Suprapubic skin (tissue), 4 donors: ENCODE results near the gene EIF2A. TPM values are rescaled to one million over a fixed set of nuclear protein-coding genes. Genes with fewer than 3 reads are reported as not detected.
"Not testable (repeated sequence)": the region's sequence is repeated elsewhere in the genome, so short reads cannot be mapped to it uniquely, and the experiment has no call there.

Experiments used
- DNase-seq, 2 donors: peaks; one replicate each; pipeline ENCODE4 v3.0.0-alpha.2; 2019; ENCODE audit warnings: low spot score in 2 of 2
- H3K27ac ChIP-seq: fragments of 200-600 bp; sonication (generic); one replicate; pipeline ENCODE4 v1.5.1; 2019
- H3K27me3 ChIP-seq: fragments of 200-600 bp; sonication (generic); one replicate; pipeline ENCODE4 v1.5.1; 2019
- H3K36me3 ChIP-seq: fragments of 200-600 bp; sonication (generic); one replicate; pipeline ENCODE4 v1.5.1; 2019
- H3K4me1 ChIP-seq: fragments of 200-600 bp; sonication (generic); one replicate; pipeline ENCODE4 v1.5.1; 2019
- H3K4me3 ChIP-seq: fragments of 200-600 bp; sonication (generic); one replicate; pipeline ENCODE4 v1.5.1; 2019; ENCODE audit warnings: mild to moderate bottlenecking
- H3K9me3 ChIP-seq: fragments of 200-600 bp; sonication (generic); one replicate; pipeline ENCODE4 v1.5.1; 2019
- EP300 ChIP-seq: sonication (generic); formaldehyde crosslinking; IDR thresholded peaks from one replicate; pipeline ENCODE4 v1.6.1; 2017; ENCODE audit warnings: antibody characterized with exemption
- POLR2A ChIP-seq, 2 donors: fragments of 450-650 bp; IDR thresholded peaks; one replicate each; pipeline ENCODE4 v1.6.1; 2017; ENCODE audit warnings: antibody characterized with exemption in 2 of 2, mild to moderate bottlenecking in 2 of 2, moderate library complexity in 2 of 2
- POLR2AphosphoS5 ChIP-seq, 3 donors: sonication (generic); formaldehyde crosslinking; IDR thresholded peaks; one replicate each; pipeline ENCODE4 v1.6.1; 2017; ENCODE audit warnings: antibody characterized with exemption in 3 of 3
- WGBS: methylation state at CpG from one replicate; pipeline ENCODE4 v1.1.5; 2018; 5-methylcytosine and 5-hydroxymethylcytosine counted together
- total RNA-seq, 4 donors: library from RNA; depleted of rRNA; stranded (reverse); fragments of >200 nt; gene quantifications; one replicate each; pipeline ENCODE4 v1.1.0, GENCODE V29; 2016
- TF ChIP-seq, protein P1 (sequence below), 2 donors: fragments of 200-600 bp in 1 of 2; fragments of 450-650 bp in 1 of 2; sonication (generic) in 1 of 2; IDR thresholded peaks; one replicate each; pipeline ENCODE4 v1.5.1; 2016 to 2019; ENCODE audit warnings: antibody characterized with exemption in 2 of 2, mild to moderate bottlenecking in 1 of 2, moderate library complexity in 1 of 2

Gene EIF2A
- total RNA-seq: 100 to 1,000 TPM; 149 to 222 (median 194) TPM

- Histone ChIP-seq H3K36me3 (peaks cover 19% of the 10 kb centered on the region), H3K27me3 (no peaks in the 10 kb centered on the region), H3K4me1 (peaks cover 46% of the 10 kb centered on the region), H3K27ac (peak within 1 kb of the TSS; percentile 97), H3K9me3 (no peaks in the 10 kb centered on the region), H3K4me3 (peak within 1 kb of the TSS; percentile 82)
- TF ChIP-seq, protein P1, sequence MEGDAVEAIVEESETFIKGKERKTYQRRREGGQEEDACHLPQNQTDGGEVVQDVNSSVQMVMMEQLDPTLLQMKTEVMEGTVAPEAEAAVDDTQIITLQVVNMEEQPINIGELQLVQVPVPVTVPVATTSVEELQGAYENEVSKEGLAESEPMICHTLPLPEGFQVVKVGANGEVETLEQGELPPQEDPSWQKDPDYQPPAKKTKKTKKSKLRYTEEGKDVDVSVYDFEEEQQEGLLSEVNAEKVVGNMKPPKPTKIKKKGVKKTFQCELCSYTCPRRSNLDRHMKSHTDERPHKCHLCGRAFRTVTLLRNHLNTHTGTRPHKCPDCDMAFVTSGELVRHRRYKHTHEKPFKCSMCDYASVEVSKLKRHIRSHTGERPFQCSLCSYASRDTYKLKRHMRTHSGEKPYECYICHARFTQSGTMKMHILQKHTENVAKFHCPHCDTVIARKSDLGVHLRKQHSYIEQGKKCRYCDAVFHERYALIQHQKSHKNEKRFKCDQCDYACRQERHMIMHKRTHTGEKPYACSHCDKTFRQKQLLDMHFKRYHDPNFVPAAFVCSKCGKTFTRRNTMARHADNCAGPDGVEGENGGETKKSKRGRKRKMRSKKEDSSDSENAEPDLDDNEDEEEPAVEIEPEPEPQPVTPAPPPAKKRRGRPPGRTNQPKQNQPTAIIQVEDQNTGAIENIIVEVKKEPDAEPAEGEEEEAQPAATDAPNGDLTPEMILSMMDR (IDR thresholded peaks at IDR 0.05): no peak
- no peak for TF ChIP-seq EP300
- TF ChIP-seq POLR2AphosphoS5 (IDR thresholded peaks at IDR 0.05): peak; percentile 36 to 93 (median 60)
- peak; percentile 77 to 94 for TF ChIP-seq POLR2A (IDR thresholded peaks at IDR 0.05)
- WGBS: under 1% methylated on average over 22 of the region's 86 CpGs
- peak; percentile 99 for DNase-seq
Measured at GRCh38 chr3:150546226-150547044, at the start of gene EIF2A, which contains the start of gene SERP1. Gene EIF2A (plus strand): TSS chr3:150546787. CDS start chr3:150546803, 16 bp downstream. Gene SERP1 (minus strand): TSS chr3:150546496. CDS start chr3:150546135, 361 bp downstream.

DNA sequence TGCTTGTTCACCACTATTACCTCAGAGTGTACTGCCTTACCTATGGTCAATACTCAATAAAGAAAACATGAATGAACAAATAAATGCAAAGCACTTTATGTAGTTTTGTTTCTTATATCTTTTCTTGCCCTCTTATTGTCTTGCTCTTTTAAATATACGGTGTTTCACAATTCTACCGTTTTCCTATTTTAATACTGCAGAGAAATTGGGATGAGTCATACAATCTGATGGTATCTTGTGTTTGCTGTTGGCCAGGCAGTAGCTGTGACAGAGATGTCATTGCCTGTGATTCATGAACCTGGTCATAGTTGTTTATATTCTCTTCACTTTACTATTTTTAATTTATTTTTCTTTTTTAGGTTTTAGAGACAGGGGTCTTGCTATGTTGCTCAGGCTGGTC, 48.6 kb upstream of the EIF2A start:
- TF ChIP-seq EP300 (no peak), POLR2AphosphoS5 (IDR thresholded peaks at IDR 0.05) (no peak), POLR2A (IDR thresholded peaks at IDR 0.05) (no peak)
- TF ChIP-seq, protein P1 (IDR thresholded peaks at IDR 0.05): no peak
- Histone ChIP-seq H3K4me1 (no peaks in the 10 kb centered on the region), H3K36me3 (no peaks in the 10 kb centered on the region), H3K9me3 (no peaks in the 10 kb centered on the region), H3K27me3 (no peaks in the 10 kb centered on the region), H3K4me3 (no peak overlapping the region), H3K27ac (no peak overlapping the region)
- 51% methylated on average over 2 of the region's 2 CpGs for WGBS
- no peak for DNase-seq

- not testable (repeated sequence) for H3K27ac ChIP-seq, H3K4me1 ChIP-seq, H3K9me3 ChIP-seq, H3K27me3 ChIP-seq, DNase-seq, H3K36me3 ChIP-seq, H3K4me3 ChIP-seq
- WGBS: 92% methylated on average over 1 of the region's 1 CpG
Measured at GRCh38 chr3:150500960-150501359, 45.6 kb upstream of the EIF2A start.

- WGBS: 87% methylated on average over 4 of the region's 5 CpGs
Measured at GRCh38 chr3:150503402-150504099, 43.0 kb upstream of the EIF2A start.

DNA sequence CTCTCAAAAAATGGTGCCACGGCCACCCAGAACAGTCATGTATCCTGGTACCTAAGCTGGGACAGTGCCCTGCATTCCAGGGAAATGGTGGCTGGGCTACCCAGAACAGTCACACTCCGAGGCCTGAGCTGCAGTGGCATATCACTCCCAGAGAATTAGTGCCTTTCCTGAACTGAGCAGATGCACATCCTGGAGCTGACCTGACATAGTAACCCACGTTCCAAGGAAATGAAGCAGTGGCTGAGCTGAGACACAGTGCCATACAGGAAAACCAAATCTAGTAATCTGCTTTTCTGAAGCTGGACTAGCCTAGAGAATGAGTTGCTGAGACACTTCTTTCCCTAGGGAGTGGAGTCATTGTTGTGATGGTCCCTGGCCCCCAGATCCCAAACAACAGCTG, 42.1 kb upstream of the EIF2A start:
- H3K27me3 ChIP-seq: no peaks in the 10 kb centered on the region
- no peak for DNase-seq
- H3K4me1 ChIP-seq: no peaks in the 10 kb centered on the region
- no peak overlapping the region for H3K4me3 ChIP-seq
- 100% methylated on average over 2 of the region's 3 CpGs for WGBS
- H3K27ac ChIP-seq: no peak overlapping the region
- H3K9me3 ChIP-seq: no peaks in the 10 kb centered on the region
- no peaks in the 10 kb centered on the region for H3K36me3 ChIP-seq
- TF ChIP-seq POLR2AphosphoS5 (IDR thresholded peaks at IDR 0.05) (no peak), POLR2A (IDR thresholded peaks at IDR 0.05) (no peak), EP300 (no peak)
- TF ChIP-seq, protein P1 (IDR thresholded peaks at IDR 0.05): no peak

More at GRCh38 chr3:150503402-150504099, 43.0 kb upstream of the EIF2A start:
- Histone ChIP-seq H3K4me3 (no peak overlapping the region), H3K27ac (no peak overlapping the region), H3K9me3 (no peaks in the 10 kb centered on the region), H3K4me1 (no peaks in the 10 kb centered on the region), H3K27me3 (no peaks in the 10 kb centered on the region), H3K36me3 (no peaks in the 10 kb centered on the region)
- no peak for DNase-seq
- TF ChIP-seq EP300 (no peak), POLR2A (IDR thresholded peaks at IDR 0.05) (no peak), POLR2AphosphoS5 (IDR thresholded peaks at IDR 0.05) (no peak)
- TF ChIP-seq, protein P1 (IDR thresholded peaks at IDR 0.05): no peak
